RWPE1 (cell line): ENCODE results near the gene GEMIN8.
A peak's percentile ranks its signal among the peaks of the same experiment; 100 is the strongest.

ENCODE experiments used
- CTCF ChIA-PET: fragments of 350-600 bp; sonication (Branson Sonifier 250); formaldehyde crosslinking; extraction: SDS; loops from one replicate; lab custom pipeline; 2021; lab: Yijun Ruan, JAX
- POLR2A ChIA-PET: fragments of 400-600 bp; formaldehyde crosslinking; extraction: SDS; loops from one replicate; lab custom pipeline; 2020; ENCODE audit warnings: antibody characterized with exemption; ENCODE audit not compliant: low non-redundant PET; lab: Yijun Ruan, JAX
- DNase-seq: peaks from one replicate; pipeline ENCODE4 v3.0.0; 2012; ENCODE audit warnings: low spot score
- H3K27ac ChIP-seq: fragments of 450-650 bp; 2 replicates; pipeline ENCODE4 v1.5.1; 2017
- CTCF ChIP-seq: fragments of 450-650 bp; conservative IDR thresholded peaks from 2 replicates; pipeline ENCODE4 v1.5.1; 2017; ENCODE audit warnings: low read depth, mild to moderate bottlenecking

The GEMIN8 gene

DNA sequence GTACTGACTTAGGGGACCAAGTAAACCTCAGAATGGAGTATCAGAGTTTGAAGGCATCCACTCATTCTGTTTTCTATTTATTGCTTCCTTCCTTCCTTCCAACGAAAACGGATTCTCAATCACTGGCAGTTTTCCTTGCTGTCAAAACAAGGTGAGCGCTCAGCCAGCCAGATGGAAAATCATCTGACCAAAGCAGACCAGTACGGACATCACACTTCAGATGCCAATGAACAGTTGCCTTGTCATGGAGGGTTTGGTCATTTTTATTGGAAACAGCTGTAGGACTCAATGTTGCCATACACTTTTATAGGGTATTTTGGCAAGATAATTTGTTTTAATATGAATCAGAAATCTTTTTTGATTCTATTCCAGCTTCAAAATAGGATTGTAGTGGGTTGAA, 16.6 kb downstream of the GEMIN8 start:
- CTCF ChIA-PET = no interaction called here
- no peak overlapping the region for H3K27ac ChIP-seq

GRCh38 chrX:14010566-14010965, 19.1 kb downstream of the GEMIN8 start:
- CTCF ChIA-PET = no interaction called here
- POLR2A ChIA-PET = no interaction called here
- peak; percentile 47 for DNase-seq
- TF ChIP-seq CTCF = no peak
- H3K27ac ChIP-seq = no peak overlapping the region

More for the DNA sequence above, 16.6 kb downstream of the GEMIN8 start:
- POLR2A ChIA-PET = no interaction called here
- TF ChIP-seq CTCF = no peak
- DNase-seq = no peak

DNA sequence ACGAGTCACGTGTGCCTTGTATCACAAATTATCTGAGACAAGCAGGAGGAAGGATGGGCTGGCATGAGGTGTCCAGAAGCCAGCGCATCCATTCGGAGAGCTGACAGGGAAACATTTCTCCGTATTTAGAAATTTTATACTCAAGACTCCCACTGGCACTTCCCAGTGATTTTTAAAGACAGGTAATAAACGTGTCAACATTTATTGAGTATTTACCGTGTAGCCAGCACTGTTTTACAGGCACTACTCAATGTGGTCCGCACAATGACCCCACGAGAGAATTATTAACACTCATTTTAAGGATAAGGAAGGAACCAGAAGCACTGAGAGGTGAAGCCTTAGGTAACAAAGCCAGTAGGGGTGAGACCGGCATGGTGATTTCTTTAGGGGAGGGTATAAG, 23.2 kb downstream of the GEMIN8 start:
- ChIA-PET POLR2A (no interaction called here), CTCF (no interaction called here)
- TF ChIP-seq CTCF = no peak
- DNase-seq = no peak
- no peak overlapping the region for H3K27ac ChIP-seq

- CTCF ChIA-PET = no interaction called here
Measured at GRCh38 chrX:14003876-14004425, 25.7 kb downstream of the GEMIN8 start.

DNA sequence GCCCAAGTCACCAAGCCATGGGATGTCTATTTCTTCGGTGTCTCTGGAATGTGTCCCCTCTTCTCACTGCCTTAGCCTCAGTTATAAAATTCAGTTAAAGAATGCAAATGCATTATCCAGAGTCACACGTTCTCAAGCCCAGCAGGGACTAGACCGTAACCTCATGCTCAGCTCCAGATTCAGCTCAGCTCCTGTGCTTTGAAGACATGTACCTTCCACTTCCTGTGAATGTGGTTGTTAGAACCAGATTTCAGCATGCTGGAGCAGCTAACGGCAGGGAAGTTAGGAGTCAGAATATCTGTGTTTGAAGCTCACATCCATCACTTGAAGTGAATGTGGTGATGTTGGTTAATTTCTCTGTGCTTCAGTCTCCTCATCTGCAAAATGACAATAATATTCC, 26.7 kb downstream of the GEMIN8 start:
- ChIA-PET CTCF (no interaction called here), POLR2A (no interaction called here)
- H3K27ac ChIP-seq = no peak overlapping the region
- no peak for TF ChIP-seq CTCF
- no peak for DNase-seq

More at GRCh38 chrX:14003876-14004425, 25.7 kb downstream of the GEMIN8 start:
- DNase-seq = no peak
- H3K27ac ChIP-seq = no peak overlapping the region
- TF ChIP-seq CTCF = no peak
- POLR2A ChIA-PET = no interaction called here

DNA sequence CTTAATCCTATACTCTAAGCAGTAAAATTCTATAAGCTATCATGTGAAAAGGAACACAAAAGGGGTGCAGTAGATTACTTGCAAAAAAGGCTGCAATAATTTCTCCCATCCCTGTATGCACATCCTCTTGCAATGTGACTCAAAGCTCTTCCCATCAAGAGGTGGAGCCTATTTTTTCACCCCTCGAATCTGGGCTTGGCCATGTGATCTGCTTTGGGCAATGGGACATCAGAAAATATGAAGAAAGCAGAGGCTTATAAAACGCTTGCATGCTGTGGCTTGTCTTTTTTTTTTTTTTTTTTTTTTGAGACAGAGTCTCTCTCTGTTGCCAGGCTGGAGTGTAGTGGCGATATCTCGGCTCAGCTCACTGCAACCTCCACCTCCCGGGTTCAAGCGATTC, 33.0 kb downstream of the GEMIN8 start:
- POLR2A ChIA-PET = no interaction called here

More for the DNA sequence above, 33.0 kb downstream of the GEMIN8 start:
- no peak for TF ChIP-seq CTCF
- H3K27ac ChIP-seq = no peak overlapping the region
- no peak for DNase-seq
- CTCF ChIA-PET = no interaction called here
